ENCODE measurements around the gene HOXA10.

HOXA10 gene

GRCh38 chr7:27122077-27122910, 51.8 kb downstream of the HOXA10 start:
- H3K4me3 ChIP-seq (ENCODE audit: low read length), result no peak overlapping the region
- no peaks in the 10 kb centered on the region for H3K36me3 ChIP-seq (replicated peaks; ENCODE audit: insufficient read depth, low read length)
- H3K9ac ChIP-seq (ENCODE audit: low read length), result no peak overlapping the region
- no peaks in the 10 kb centered on the region for H3F3A ChIP-seq (ENCODE audit: insufficient read depth, low read length)
- H3K79me2 ChIP-seq (ENCODE audit: low read length), result no peaks in the 10 kb centered on the region
- no peaks in the 10 kb centered on the region for H3K4me1 ChIP-seq (ENCODE audit: low read length)
- H3K27ac ChIP-seq (ENCODE audit: low read length), result no peak overlapping the region
- no peak overlapping the region for H2AFZ ChIP-seq (ENCODE audit: low read length)
- no peaks in the 10 kb centered on the region for H3K9me2 ChIP-seq (replicated peaks; ENCODE audit: insufficient read depth, low read length)
- H3K4me2 ChIP-seq (ENCODE audit: low read depth, low read length), result no peak overlapping the region
- DNase-seq, result no peak
- TF ChIP-seq EZH2phosphoT487 (IDR thresholded peaks at IDR 0.05; ENCODE audit: low read length) (no peak), EZH2 (optimal IDR thresholded peaks at IDR 0.05; ENCODE audit: low read depth, low read length) (no peak), CTCF (IDR thresholded peaks at IDR 0.05; ENCODE audit: low read length) (no peak)
- H3K27me3 ChIP-seq (replicated peaks; ENCODE audit: insufficient read depth, low read length), result peaks cover 6% of the 10 kb centered on the region; the same call in 1 of the 2 replicates
- no peaks in the 10 kb centered on the region for H4K20me1 ChIP-seq (ENCODE audit: insufficient read depth, low read length)
- no peaks in the 10 kb centered on the region for H3K9me3 ChIP-seq (replicated peaks; ENCODE audit: insufficient read depth, low read length)

DNA sequence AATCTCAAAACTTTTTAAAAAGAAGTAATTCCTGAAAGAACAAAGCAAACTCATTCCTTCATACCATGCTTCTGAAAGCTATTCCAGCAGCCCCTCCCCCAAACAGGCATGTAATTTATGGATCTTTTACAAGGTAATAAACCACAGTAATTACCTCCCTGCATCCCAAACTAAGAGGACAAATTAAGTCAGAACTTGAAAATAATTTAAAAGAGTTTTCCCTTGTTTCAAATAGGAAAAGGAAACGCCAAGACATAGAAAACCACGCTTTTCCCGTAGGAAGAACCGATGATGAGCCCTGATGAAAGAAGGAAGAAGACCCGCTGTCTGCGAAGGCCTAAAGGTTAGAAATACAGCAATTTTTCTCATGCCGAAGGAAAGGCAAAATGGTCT, 52.4 kb downstream of the HOXA10 start:
- Histone ChIP-seq H3K9me3 (replicated peaks; ENCODE audit: insufficient read depth, low read length) (no peaks in the 10 kb centered on the region), H3K27me3 (replicated peaks; ENCODE audit: insufficient read depth, low read length) (peaks cover 6% of the 10 kb centered on the region; the same call in 1 of the 2 replicates), H3K36me3 (replicated peaks; ENCODE audit: insufficient read depth, low read length) (no peaks in the 10 kb centered on the region), H2AFZ (ENCODE audit: low read length) (no peak overlapping the region), H3K9ac (ENCODE audit: low read length) (no peak overlapping the region), H3F3A (ENCODE audit: insufficient read depth, low read length) (no peaks in the 10 kb centered on the region), H3K79me2 (ENCODE audit: low read length) (no peaks in the 10 kb centered on the region), H3K4me1 (ENCODE audit: low read length) (no peaks in the 10 kb centered on the region), H3K9me2 (replicated peaks; ENCODE audit: insufficient read depth, low read length) (no peaks in the 10 kb centered on the region), H3K4me3 (ENCODE audit: low read length) (no peak overlapping the region), H3K27ac (ENCODE audit: low read length) (no peak overlapping the region), H3K4me2 (ENCODE audit: low read depth, low read length) (no peak overlapping the region), H4K20me1 (ENCODE audit: insufficient read depth, low read length) (no peaks in the 10 kb centered on the region)
- no peak for TF ChIP-seq EZH2 (optimal IDR thresholded peaks at IDR 0.05; ENCODE audit: low read depth, low read length)
- no peak for TF ChIP-seq EZH2phosphoT487 (IDR thresholded peaks at IDR 0.05; ENCODE audit: low read length)
- no peak for TF ChIP-seq CTCF (IDR thresholded peaks at IDR 0.05; ENCODE audit: low read length)
- no peak for DNase-seq

Measured in MM.1S (cell line).